ENCODE results near the gene UBFD1.

Gene UBFD1

GRCh38 chr16:23611936-23612335, 54.4 kb downstream of the UBFD1 start:
- DNase-seq, result no peak

- DNase-seq, result no peak
Measured at GRCh38 chr16:23615805-23616204, 58.3 kb downstream of the UBFD1 start.
